Measurements from ENCODE around the gene POLG. TPM values are rescaled to one million over a fixed set of nuclear protein-coding genes. Genes with fewer than 3 reads are reported as not detected.

The POLG gene
- total and polyA plus RNA-seq, 2 donors (not counting 1 experiment from before 2014, with no cell fraction given), result 81.1 to 144 TPM

DNA sequence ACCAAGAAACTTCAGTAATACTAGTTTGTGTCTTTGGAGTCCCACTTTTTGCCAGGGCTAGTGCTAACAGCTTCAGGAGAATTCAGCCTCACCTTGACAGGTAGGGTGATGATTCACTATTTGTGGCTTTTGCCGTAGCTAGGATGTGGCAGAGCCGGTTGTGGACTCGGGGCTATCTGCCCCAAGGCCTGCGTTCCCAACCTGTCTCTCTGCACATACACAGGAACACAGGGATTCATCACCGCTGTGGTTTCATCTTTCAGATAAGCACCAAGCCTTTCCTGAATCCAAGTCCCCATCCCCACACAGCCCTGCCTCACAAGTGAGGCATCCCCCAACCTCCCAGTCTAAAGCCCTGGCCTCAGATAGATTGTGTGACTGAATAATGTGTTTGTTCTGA lies 45.2 kb upstream of the POLG start:
- intact Hi-C loops (cut with micrococcal nuclease), result no loop called here

DNA sequence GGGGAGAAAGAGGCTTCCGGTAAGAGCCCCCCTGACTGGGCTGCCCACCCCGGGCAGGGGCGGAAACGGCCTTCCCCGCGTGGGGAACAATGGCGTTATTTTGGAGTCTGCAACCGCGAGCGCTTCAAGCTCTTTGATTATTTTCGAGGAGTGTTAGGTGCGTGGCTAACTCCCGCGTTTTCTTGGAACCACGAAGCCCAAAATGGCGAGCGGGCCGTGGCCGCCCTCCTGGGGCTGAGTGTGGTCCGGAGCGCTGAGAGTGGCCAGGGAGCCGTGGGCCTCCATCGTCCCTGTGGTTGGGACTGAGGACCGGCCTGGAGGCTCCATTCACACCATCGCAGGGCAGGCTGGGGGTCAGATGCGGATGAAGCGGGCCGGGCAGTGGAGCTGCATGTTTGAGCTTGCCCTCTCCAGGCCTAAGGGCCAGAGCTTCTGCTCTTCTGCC lies 44.6 kb upstream of the POLG start:
- Histone ChIP-seq H3K9me3 (ENCODE audit: control extremely low read depth in 1 of 3, control insufficient read depth in 2 of 3, insufficient read depth in 1 of 3, low read length in 2 of 3) (peaks cover 0 to 29% (median 0%) of the 10 kb centered on the region in 3 donors), H3K4me3 (ENCODE audit: control extremely low read depth in 1 of 5, extremely low read depth in 1 of 5, insufficient read depth in 1 of 5, low read depth in 2 of 5, low read length in 4 of 5) (peak overlapping the region in 4 of 5 experiments; percentile 44 to 57 (median 52))
- no peak for ATAC-seq (ENCODE audit: low read depth)

More for the DNA sequence above, 45.2 kb upstream of the POLG start:
- H3K27me3 ChIP-seq (replicated peaks in 1 of 4; ENCODE audit: control extremely low read depth in 1 of 4, control insufficient read depth in 3 of 4, insufficient read depth in 4 of 4, low read length in 3 of 4), result peaks cover 0 to 70% (median 54%) of the 10 kb centered on the region in 4 experiments
- no peak overlapping the region for H2AFZ ChIP-seq (ENCODE audit: insufficient read depth, low read depth, low read length, poor library complexity, severe bottlenecking)
- no peaks in the 10 kb centered on the region for H3K79me2 ChIP-seq (ENCODE audit: control insufficient read depth, insufficient read depth, low read length)
- peaks cover 0 to 30% (median 0%) of the 10 kb centered on the region in 3 donors for H3K9me3 ChIP-seq (ENCODE audit: control extremely low read depth in 1 of 3, control insufficient read depth in 2 of 3, insufficient read depth in 1 of 3, low read length in 2 of 3)
- H3K27me3 Mint-ChIP-seq, result peaks cover 60% of the 10 kb centered on the region
- H4K20me1 ChIP-seq (ENCODE audit: control insufficient read depth, insufficient read depth, low read length, poor library complexity, severe bottlenecking), result no peaks in the 10 kb centered on the region
- H3K9me3 Mint-ChIP-seq (ENCODE audit: insufficient read depth), result no peaks in the 10 kb centered on the region
- H3K27ac Mint-ChIP-seq, result no peak overlapping the region
- TF ChIP-seq, protein P1, sequence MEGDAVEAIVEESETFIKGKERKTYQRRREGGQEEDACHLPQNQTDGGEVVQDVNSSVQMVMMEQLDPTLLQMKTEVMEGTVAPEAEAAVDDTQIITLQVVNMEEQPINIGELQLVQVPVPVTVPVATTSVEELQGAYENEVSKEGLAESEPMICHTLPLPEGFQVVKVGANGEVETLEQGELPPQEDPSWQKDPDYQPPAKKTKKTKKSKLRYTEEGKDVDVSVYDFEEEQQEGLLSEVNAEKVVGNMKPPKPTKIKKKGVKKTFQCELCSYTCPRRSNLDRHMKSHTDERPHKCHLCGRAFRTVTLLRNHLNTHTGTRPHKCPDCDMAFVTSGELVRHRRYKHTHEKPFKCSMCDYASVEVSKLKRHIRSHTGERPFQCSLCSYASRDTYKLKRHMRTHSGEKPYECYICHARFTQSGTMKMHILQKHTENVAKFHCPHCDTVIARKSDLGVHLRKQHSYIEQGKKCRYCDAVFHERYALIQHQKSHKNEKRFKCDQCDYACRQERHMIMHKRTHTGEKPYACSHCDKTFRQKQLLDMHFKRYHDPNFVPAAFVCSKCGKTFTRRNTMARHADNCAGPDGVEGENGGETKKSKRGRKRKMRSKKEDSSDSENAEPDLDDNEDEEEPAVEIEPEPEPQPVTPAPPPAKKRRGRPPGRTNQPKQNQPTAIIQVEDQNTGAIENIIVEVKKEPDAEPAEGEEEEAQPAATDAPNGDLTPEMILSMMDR (IDR thresholded peaks at IDR 0.05), result no peak
- TF ChIP-seq EZH2 (IDR thresholded peaks at IDR 0.05; ENCODE audit: borderline replicate concordance, insufficient read depth, low read depth, low read length, poor library complexity, severe bottlenecking), result no peak
- peak overlapping the region; percentile 88 for H3K4me2 ChIP-seq (replicated peaks; ENCODE audit: low read depth, low read length, poor library complexity, severe bottlenecking)
- peak overlapping the region; percentile 81 for H3K4me3 Mint-ChIP-seq
- peaks cover 14% of the 10 kb centered on the region for H3K4me1 Mint-ChIP-seq
- H3K36me3 ChIP-seq (replicated peaks in 1 of 2; ENCODE audit: control extremely low read depth in 1 of 2, control insufficient read depth in 1 of 2, extremely low read depth in 1 of 2, insufficient read depth in 2 of 2, low read length in 1 of 2), result no peaks in the 10 kb centered on the region
- DNase-seq (no peak), ATAC-seq (ENCODE audit: low read depth) (no peak)
- 82% methylated on average over 3 of the region's 5 CpGs for WGBS (ENCODE audit: insufficient coverage)
- peaks cover 20 to 29% of the 10 kb centered on the region in 2 donors for H3K4me1 ChIP-seq (ENCODE audit: control insufficient read depth in 2 of 2, insufficient read depth in 2 of 2, low read length in 2 of 2)
- H3K4me3 ChIP-seq (ENCODE audit: control extremely low read depth in 1 of 5, extremely low read depth in 1 of 5, insufficient read depth in 1 of 5, low read depth in 2 of 5, low read length in 4 of 5), result no peak overlapping the region
- CTCF ChIA-PET, result interaction anchor here (0.6 to 6.4 kb wide), 4 partner anchors 14 to 341 kb away, joined by 3 to 39 read pairs (median 4); no protein-coding TSS in a partner anchor
- H3K27ac ChIP-seq (ENCODE audit: low read length in 2 of 2), result no peak overlapping the region
- H3K9ac ChIP-seq (ENCODE audit: low read length), result no peak overlapping the region
- POLR2A ChIA-PET, result interaction anchor here (0.6 kb wide), 1 partner anchor 9 kb away, joined by 4 read pairs; no protein-coding TSS in a partner anchor

More for the DNA sequence above, 44.6 kb upstream of the POLG start:
- H3K79me2 ChIP-seq (ENCODE audit: control insufficient read depth, insufficient read depth, low read length), result no peaks in the 10 kb centered on the region
- H3K9me3 Mint-ChIP-seq (ENCODE audit: insufficient read depth), result no peaks in the 10 kb centered on the region
- peak overlapping the region; percentile 75 for H2AFZ ChIP-seq (ENCODE audit: insufficient read depth, low read depth, low read length, poor library complexity, severe bottlenecking)
- peak; percentile 36 for DNase-seq
- H3K9ac ChIP-seq (ENCODE audit: low read length), result peak overlapping the region; percentile 50
- H3K27ac ChIP-seq (ENCODE audit: low read length in 2 of 2), result no peak overlapping the region
- no peaks in the 10 kb centered on the region for H4K20me1 ChIP-seq (ENCODE audit: control insufficient read depth, insufficient read depth, low read length, poor library complexity, severe bottlenecking)
- H3K27ac Mint-ChIP-seq, result no peak overlapping the region
- peaks cover 20 to 29% of the 10 kb centered on the region in 2 donors for H3K4me1 ChIP-seq (ENCODE audit: control insufficient read depth in 2 of 2, insufficient read depth in 2 of 2, low read length in 2 of 2)
- ChIA-PET POLR2A (no interaction called here), CTCF (interaction anchor here (0.6 to 6.4 kb wide), 3 partner anchors 14 to 341 kb away, joined by 3 to 39 read pairs (median 5); no protein-coding TSS in a partner anchor)
- peak overlapping the region; percentile 81 for H3K4me3 Mint-ChIP-seq
- WGBS (ENCODE audit: insufficient coverage), result 23% methylated on average over 28 of the region's 28 CpGs
- H3K4me2 ChIP-seq (replicated peaks; ENCODE audit: low read depth, low read length, poor library complexity, severe bottlenecking), result peak overlapping the region; percentile 88
- H3K36me3 ChIP-seq (replicated peaks in 1 of 2; ENCODE audit: control extremely low read depth in 1 of 2, control insufficient read depth in 1 of 2, extremely low read depth in 1 of 2, insufficient read depth in 2 of 2, low read length in 1 of 2), result no peaks in the 10 kb centered on the region
- no peak for TF ChIP-seq EZH2 (IDR thresholded peaks at IDR 0.05; ENCODE audit: borderline replicate concordance, insufficient read depth, low read depth, low read length, poor library complexity, severe bottlenecking)
- TF ChIP-seq, protein P1 (IDR thresholded peaks at IDR 0.05), result no peak
- peaks cover 14% of the 10 kb centered on the region for H3K4me1 Mint-ChIP-seq
- peaks cover 0 to 75% (median 59%) of the 10 kb centered on the region in 4 experiments for H3K27me3 ChIP-seq (replicated peaks in 1 of 4; ENCODE audit: control extremely low read depth in 1 of 4, control insufficient read depth in 3 of 4, insufficient read depth in 4 of 4, low read length in 3 of 4)
- intact Hi-C loops (cut with micrococcal nuclease), result no loop called here
- peaks cover 66% of the 10 kb centered on the region for H3K27me3 Mint-ChIP-seq

Measured in B cell (primary cell).